Progenitor cell of endocrine pancreas (in vitro differentiated cells): ENCODE results near the gene ADPRHL1. TPM values are rescaled to one million over a fixed set of nuclear protein-coding genes. Genes with fewer than 3 reads are reported as not detected.

Experiments
- DNase-seq: peaks from one replicate; pipeline ENCODE4 v3.0.0; 2021; ENCODE audit warnings: low spot score; ENCODE audit not compliant: unreplicated experiment
- H3K27ac Mint-ChIP-seq: 2 replicates; pipeline ENCODE4 v1.8.0; 2021; ENCODE audit warnings: mild to moderate bottlenecking, moderate library complexity, mixed read lengths
- H3K27me3 Mint-ChIP-seq: 2 replicates; pipeline ENCODE4 v1.8.0; 2021; ENCODE audit warnings: mixed read lengths
- H3K36me3 Mint-ChIP-seq: 2 replicates; pipeline ENCODE4 v1.8.0; 2022; ENCODE audit warnings: mixed read lengths; ENCODE audit not compliant: insufficient read depth
- H3K4me1 Mint-ChIP-seq: 2 replicates; pipeline ENCODE4 v1.8.0; 2021; ENCODE audit warnings: low read depth, mixed read lengths
- H3K4me3 Mint-ChIP-seq: 2 replicates; pipeline ENCODE4 v1.8.0; 2021; ENCODE audit warnings: low read depth, mild to moderate bottlenecking, moderate library complexity, mixed read lengths
- H3K9me3 Mint-ChIP-seq: 2 replicates; pipeline ENCODE4 v1.8.0; 2021; ENCODE audit warnings: low read depth, mixed read lengths
- total RNA-seq: library from RNA; stranded (reverse); gene quantifications from 2 replicates; pipeline ENCODE4 v1.2.1, GENCODE V29; 2021
- TF ChIP-seq, protein P1 (sequence below): fragments of 200-600 bp; sonication (generic); IDR thresholded peaks from one replicate; pipeline ENCODE4 v1.5.0; 2021; ENCODE audit warnings: antibody characterized with exemption, mild to moderate bottlenecking; ENCODE audit not compliant: unreplicated experiment

The ADPRHL1 gene
- total RNA-seq, 1 donor from 2014 or later = 6.8 TPM

DNA sequence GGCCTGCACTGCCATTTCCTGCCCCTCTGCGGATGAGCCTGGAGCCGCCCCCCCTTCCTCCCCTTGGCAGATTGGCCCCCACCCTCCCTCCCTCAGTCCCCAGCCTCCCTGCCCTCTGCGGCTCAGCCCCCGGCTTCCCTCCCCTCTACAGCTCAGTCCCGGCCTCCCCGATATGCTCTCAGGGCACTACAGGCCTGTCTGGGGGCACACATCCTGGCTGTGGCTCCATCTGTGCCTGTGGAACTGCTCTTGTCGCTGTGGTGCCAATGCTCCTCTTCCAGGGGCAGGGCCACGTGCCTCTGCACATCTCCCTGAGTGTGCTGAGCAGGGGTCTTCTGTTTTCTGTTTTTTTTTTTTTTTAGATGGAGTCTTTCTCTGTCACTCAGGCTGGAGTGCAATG, 39.0 kb downstream of the ADPRHL1 start:
- Mint-ChIP-seq H3K4me3 (no peak overlapping the region), H3K4me1 (peaks cover 4% of the 10 kb centered on the region), H3K27ac (no peak overlapping the region), H3K36me3 (peaks cover 3% of the 10 kb centered on the region), H3K9me3 (no peaks in the 10 kb centered on the region), H3K27me3 (no peaks in the 10 kb centered on the region)
- DNase-seq = no peak
- TF ChIP-seq, protein P1, sequence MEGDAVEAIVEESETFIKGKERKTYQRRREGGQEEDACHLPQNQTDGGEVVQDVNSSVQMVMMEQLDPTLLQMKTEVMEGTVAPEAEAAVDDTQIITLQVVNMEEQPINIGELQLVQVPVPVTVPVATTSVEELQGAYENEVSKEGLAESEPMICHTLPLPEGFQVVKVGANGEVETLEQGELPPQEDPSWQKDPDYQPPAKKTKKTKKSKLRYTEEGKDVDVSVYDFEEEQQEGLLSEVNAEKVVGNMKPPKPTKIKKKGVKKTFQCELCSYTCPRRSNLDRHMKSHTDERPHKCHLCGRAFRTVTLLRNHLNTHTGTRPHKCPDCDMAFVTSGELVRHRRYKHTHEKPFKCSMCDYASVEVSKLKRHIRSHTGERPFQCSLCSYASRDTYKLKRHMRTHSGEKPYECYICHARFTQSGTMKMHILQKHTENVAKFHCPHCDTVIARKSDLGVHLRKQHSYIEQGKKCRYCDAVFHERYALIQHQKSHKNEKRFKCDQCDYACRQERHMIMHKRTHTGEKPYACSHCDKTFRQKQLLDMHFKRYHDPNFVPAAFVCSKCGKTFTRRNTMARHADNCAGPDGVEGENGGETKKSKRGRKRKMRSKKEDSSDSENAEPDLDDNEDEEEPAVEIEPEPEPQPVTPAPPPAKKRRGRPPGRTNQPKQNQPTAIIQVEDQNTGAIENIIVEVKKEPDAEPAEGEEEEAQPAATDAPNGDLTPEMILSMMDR = no peak

DNA sequence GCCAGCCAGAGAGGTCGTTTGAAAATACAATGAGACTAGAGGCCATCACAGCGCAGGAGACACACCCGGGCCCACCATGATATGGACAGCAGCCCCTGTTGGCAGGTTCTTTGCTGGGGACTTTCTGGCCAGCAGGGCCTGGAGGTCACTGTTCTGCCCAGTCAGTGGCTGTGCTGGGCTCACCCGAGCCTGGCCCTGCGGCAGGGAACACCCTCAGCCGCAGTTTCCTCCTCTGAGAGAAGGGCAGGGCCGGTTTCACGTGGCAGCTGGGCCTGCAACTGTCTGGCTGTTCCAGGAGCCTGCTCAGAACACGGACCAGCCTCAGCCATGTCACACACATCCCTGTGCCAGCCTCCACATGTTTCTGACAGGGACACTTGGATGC, 39.4 kb downstream of the ADPRHL1 start:
- H3K9me3 Mint-ChIP-seq = no peaks in the 10 kb centered on the region
- H3K36me3 Mint-ChIP-seq = peaks cover 2% of the 10 kb centered on the region
- H3K27ac Mint-ChIP-seq = no peak overlapping the region
- peaks cover 4% of the 10 kb centered on the region for H3K4me1 Mint-ChIP-seq
- no peaks in the 10 kb centered on the region for H3K27me3 Mint-ChIP-seq
- no peak for DNase-seq
- H3K4me3 Mint-ChIP-seq = no peak overlapping the region
- TF ChIP-seq, protein P1 = no peak

DNA sequence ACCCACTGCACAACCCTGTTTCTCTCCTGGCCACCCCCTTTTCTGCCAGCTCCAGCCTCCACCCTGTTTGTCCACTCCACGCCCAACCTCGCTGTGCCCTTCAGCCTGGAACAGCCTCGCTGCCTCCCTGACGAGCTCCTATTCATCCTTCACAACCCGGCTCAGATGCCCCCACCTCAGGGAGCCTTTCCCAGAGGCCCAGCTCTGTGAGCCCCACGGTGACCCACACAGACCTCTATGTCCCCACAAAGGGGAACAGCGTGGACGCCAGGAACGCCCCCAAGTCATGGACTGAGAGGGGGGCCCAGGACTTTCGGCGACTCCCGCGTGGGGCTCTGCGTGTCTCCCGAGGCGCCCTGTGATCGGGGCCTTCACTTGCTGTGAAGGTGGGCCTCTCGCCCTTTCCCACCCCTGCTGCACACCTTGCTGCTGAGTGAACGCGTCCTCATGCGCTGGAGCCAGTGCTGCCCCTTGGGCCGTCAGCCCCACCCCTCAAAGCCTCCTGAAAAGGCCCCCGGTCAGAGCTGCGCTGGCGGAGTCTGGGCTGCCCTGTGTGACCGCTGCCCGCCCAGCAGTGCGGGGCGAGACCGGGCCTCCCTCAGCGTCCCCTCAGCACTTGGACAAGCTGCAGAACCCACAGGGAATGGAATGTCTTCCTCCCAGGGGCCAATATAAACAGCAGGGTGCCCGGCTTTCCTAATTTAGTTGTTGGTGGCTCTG, 40.0 kb downstream of the ADPRHL1 start:
- Mint-ChIP-seq H3K27me3 (peaks cover under 1% of the 10 kb centered on the region), H3K9me3 (no peaks in the 10 kb centered on the region)

DNA sequence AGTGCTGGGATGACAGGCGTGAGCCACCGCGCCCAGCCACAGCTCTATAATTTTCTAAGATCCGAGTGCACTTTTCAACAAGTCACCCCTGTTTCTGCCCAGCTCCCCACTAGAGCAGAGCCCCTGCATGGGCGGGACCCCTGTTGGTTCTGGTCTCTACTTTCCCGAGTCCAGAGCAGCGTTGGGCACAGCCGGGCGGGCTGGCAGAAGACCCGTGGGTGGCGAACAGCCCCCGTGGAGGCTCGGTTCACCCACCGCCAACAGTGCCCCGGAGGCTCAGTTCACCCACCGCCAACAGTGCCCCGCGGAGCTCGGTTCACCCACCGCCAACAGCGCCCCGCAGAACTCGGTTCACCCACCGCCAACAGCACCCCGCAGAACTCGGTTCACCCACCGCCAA, 40.8 kb downstream of the ADPRHL1 start:
- no peak for DNase-seq
- Mint-ChIP-seq H3K4me3 (no peak overlapping the region), H3K27ac (no peak overlapping the region), H3K27me3 (peaks cover 3% of the 10 kb centered on the region), H3K9me3 (no peaks in the 10 kb centered on the region), H3K4me1 (peaks cover under 1% of the 10 kb centered on the region), H3K36me3 (peaks cover 2% of the 10 kb centered on the region)
- TF ChIP-seq, protein P1 = no peak

More for the DNA sequence above, 40.0 kb downstream of the ADPRHL1 start:
- no peak overlapping the region for H3K4me3 Mint-ChIP-seq
- peaks cover 2% of the 10 kb centered on the region for H3K36me3 Mint-ChIP-seq
- H3K4me1 Mint-ChIP-seq = peaks cover 4% of the 10 kb centered on the region
- no peak for DNase-seq
- TF ChIP-seq, protein P1 = no peak
- peak overlapping the region; percentile 84 for H3K27ac Mint-ChIP-seq

DNA sequence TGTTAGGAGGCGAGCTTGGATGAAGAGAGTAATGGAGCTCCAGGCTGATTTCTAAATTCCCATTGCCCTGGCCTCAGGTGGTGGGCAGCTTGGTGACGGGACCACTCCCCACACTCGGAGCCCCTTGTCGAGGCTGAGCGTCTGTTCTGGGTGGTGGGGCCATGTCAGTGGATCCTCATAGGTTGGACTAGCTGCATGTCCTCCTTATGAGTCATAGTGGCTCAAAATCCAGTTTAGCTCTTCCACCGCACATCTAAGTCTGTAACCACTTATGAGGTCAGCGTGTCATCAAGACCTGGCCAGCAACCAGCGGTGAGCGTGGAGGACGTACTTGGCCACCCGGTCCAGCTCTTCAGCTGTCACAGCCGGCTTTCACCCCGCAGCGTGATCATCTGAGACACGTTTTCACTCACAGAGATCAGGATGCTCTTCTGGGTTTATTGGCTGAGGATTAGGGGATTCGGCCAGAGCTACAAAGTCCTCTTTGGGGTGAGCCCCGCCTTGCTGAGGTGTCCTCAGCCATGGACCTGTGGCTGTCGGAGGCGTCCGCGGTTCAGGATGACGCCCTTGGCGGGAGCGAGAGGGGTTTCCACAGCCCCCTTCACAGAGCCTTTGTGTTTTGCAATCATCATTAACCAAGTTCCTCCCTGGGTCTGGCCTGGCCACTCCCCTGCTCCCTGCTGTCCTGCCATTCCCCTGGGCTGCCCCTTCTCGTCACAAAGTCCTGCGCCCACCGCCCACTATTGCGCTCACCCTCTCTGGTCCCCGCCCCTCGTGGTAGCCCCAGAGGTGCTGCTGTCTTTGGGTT, 41.9 kb downstream of the ADPRHL1 start:
- H3K4me1 Mint-ChIP-seq = no peaks in the 10 kb centered on the region
- TF ChIP-seq, protein P1 = no peak
- peaks cover 3% of the 10 kb centered on the region for H3K27me3 Mint-ChIP-seq
- peaks cover 2% of the 10 kb centered on the region for H3K36me3 Mint-ChIP-seq
- no peak overlapping the region for H3K27ac Mint-ChIP-seq
- no peak for DNase-seq
- H3K9me3 Mint-ChIP-seq = no peaks in the 10 kb centered on the region
- no peak overlapping the region for H3K4me3 Mint-ChIP-seq
